NCI-H1105 treated with DMSO at 0.1 percent for 48 hours (cell line): ENCODE results near the gene PDLIM7.

Source experiments
- DNase-seq: peaks from one replicate; lab custom pipeline; 2025; lab: John Stamatoyannopoulos, UW

The PDLIM7 gene

DNA sequence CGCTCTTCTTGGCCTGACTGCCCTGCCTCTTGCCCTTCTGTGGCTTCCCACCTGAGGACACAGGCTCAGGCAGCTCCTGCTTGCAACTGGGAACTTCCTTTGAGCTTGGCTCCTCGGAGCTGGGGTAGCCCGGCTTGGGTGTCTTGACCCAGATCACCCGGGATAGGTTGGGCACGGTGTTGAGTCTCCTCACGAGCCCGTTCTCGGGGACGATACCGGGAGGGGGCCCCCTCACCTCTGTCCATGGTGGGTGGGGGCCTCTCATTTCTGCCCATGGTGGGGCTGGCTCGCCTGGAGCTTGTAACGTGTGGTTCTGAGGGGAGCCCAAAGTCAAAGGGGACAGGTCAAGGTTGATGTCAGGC lies 27.1 kb upstream of the PDLIM7 start:
- no peak for DNase-seq

GRCh38 chr5:177523711-177524538 lies 26.5 kb upstream of the PDLIM7 start:
- no peak for DNase-seq

GRCh38 chr5:177520916-177521513 lies 23.6 kb upstream of the PDLIM7 start:
- no peak for DNase-seq

DNA sequence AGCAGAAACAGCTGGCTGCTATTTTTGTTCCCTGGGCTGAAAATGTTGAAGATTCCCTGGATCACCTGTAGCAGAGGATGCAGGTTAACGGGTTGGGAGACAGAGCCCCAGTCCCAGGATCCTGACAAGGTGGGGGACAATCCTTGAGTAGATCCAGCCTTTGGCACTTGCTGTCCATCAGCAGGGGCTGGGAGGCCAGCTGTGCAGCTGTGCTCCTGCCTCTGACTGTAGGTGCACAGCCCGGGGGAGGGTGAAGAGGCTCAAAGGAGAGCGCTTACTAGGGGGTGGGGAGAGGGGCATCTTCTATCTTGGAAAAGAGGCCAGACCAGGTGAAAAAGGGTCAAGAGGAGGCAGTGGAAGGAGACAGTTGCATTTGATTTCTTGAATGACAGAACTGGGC lies 22.9 kb upstream of the PDLIM7 start:
- DNase-seq, result no peak

GRCh38 chr5:177519463-177520235 lies 22.2 kb upstream of the PDLIM7 start:
- no peak for DNase-seq

DNA sequence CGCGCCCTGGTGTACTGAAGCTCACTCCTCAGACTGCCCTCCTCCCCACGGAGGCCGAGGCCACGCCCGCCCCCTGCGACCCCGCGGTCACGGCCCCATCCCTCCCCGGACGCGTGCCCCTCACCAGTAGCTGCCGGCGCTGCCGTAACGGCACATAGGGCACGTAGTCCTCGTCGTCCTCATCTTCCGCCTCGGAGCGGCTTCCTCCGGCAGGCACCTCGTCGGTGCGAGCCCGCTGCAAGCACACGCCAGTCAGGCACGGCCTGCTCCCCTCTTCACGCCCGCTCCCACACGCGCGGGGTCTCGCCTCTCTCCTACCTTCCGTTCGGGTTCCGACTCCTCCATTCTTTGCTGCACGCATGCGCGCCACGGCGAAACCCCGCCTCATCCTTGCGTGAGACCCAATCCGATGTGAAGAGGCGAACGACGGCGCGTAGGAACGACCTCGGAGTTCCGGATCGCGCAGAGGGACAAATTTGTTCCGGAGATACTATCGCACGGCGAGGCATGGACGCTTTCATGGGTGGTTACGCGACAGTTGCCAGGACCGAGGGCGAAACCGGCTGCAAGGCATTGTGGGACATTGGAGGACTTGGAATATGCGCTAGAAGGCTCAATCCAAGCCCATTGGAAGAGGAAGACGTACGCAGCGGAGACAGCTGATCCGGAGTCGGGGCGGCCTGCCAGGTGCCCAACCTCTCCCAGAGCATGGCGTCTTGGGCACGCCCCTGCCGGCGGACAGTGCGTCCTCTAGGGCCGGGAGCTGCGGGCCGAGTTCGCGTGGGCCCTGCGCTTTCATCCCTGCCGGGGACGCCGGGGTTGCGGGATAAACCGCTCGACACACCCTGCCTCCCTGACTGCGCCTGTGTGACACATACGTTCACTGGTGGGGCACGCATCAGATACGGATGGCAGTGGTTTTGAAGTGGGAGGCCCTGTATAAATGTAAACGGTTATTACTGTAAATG lies 19.5 kb upstream of the PDLIM7 start, which contains the start of gene DDX41:
TSS of gene DDX41 (minus strand) at position 361 of the 968 bp plus-strand sequence. CDS start at position 345, 16 bp downstream.
- DNase-seq, result peak; percentile 92

DNA sequence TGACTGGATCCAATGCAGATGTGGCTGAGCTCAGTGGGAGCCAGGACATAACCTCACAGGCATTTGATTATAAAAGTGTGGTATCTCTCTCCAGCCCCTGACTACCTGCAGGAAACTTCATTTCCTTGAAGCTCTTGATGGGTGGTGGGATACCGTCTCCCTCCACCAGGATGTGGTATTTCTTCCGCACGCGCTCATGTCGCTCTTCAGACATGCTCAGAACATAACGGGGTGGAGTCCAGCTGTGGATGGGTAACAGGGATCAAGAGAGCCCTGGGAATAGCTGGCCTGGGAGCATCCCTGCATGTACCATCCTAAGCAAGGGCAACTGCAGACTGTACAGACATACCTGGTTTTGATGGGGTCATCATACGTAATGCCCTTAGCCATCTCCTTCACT lies 18.2 kb upstream of the PDLIM7 start:
- DNase-seq, result no peak

- DNase-seq, result no peak
Measured at GRCh38 chr5:177514541-177514940, 17.1 kb upstream of the PDLIM7 start.

DNA sequence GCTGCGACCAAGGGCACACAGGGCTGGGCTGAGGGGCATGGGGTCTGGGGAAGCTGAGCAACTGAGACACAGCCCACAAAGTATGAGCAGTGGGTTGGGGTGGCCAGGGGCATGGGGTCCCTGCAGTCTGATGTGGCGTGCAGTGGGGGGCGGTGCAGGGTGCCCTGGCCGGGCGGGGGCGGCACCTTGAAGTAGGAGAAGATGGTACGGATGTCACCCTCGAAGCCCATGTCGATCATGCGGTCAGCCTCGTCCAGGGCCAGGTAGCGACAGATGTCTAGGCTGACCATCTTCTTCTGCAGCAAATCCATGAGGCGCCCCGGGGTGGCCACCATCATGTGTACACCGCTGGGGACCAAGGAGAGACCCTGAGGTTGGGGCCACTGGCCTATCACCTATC lies 16.1 kb upstream of the PDLIM7 start:
- no peak for DNase-seq

GRCh38 chr5:177512736-177513380 lies 15.5 kb upstream of the PDLIM7 start:
- DNase-seq, result no peak

- no peak for DNase-seq
Measured at GRCh38 chr5:177511796-177512675, 14.6 kb upstream of the PDLIM7 start.

- no peak for DNase-seq
Measured at GRCh38 chr5:177511181-177511580, 13.8 kb upstream of the PDLIM7 start.

DNA sequence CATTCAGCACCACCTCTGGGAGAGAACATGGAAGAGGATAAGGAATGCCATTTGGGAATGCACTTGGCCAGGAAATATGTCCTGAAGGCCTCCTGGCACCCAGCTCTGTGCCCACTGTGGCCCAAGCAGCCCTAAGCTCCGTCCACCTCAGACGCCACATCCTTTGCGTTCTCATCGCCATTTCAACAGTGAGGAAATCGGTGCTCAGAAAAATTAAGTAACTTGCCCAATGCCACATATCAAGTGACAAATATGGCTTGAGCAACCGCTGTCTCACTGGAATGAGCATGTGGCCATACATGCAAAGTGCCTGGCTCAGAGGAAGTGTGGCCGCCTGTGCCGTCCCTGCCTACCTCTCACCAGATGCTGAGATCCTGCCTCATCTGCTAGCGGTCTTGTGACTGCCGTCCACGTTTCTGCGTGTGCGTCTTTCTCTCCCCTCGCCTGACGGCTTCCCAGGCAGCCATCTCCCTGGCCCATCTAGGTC lies 13.2 kb upstream of the PDLIM7 start:
- DNase-seq, result no peak

GRCh38 chr5:177509991-177510566 lies 12.7 kb upstream of the PDLIM7 start:
- DNase-seq, result no peak

- no peak for DNase-seq
Measured at GRCh38 chr5:177509381-177509951, 12.1 kb upstream of the PDLIM7 start, which contains the start of gene DOK3. TSS of gene DOK3 (minus strand) at chr5:177509826. CDS start at chr5:177509540, 286 bp downstream.

- DNase-seq, result no peak
Measured at GRCh38 chr5:177508837-177509236, 11.4 kb upstream of the PDLIM7 start.

DNA sequence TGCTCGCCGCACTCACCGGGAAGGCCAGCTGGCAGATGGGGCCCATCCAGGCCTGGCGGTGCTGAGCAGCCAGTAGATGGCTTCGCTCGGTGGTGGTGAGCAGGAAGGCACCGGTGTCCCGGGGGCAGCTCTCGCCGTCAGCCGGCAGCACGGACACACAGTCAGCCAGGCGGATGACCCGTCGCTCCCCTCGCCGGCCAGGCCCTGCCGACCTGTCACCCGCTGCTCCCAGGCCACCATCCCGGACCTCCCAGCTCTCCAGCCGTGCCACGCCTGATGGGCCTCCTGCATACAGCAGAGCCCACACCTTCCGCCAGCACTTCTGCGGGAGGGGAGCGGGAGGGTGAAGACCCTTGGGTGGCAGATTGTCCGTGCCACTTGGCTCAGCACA lies 10.8 kb upstream of the PDLIM7 start:
- no peak for DNase-seq

DNA sequence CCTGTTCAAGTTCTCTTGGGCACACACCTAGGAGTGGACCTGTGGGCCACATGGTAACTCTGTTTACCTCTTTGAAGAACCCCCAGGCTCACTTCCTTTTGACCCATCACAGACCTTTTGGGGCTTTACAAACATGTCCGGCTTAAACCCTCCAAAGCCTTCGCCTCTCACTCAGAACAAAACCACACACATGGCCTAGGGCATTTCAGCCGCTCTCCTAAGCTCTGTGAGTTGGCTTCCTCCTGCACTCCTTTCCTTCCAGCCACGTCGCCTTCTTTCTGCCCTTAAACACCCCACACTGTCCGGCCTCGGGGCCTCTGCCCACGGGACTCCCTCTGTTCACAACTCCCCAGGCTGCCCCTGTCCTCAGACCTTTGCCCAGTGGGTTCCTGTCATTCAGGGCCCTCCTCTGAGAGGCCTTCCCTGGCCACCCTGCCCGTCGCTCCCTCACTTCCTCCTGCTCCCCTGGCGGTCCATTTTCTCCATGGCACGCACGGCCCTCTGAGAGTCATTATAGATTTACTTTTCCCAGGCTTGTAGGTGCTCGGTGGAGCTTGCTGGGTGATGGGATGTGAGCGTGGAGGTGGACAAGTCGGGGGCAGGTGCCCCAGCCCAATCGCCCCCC lies 10.3 kb upstream of the PDLIM7 start:
- DNase-seq, result no peak

GRCh38 chr5:177507165-177507564 lies 9.8 kb upstream of the PDLIM7 start:
- DNase-seq, result no peak
